Activated CD4-positive, alpha-beta T cell treated with anti-CD3 and anti-CD28 coated beads, Interleukin-10, Interleukin-2, amounts not matched to agents 100 ng/mL and 50 ng/mL, durations not matched to agents 16 hours and 8 hours (primary cell): ENCODE results near the gene PRKN.

Experiments used
- DNase-seq: peaks from one replicate; pipeline ENCODE4 v3.0.0-alpha.2; 2020

Gene PRKN

GRCh38 chr6:161549977-161550655 lies 1177.5 kb downstream of the PRKN start:
- no peak for DNase-seq

- no peak for DNase-seq
Observed at GRCh38 chr6:161548713-161549296, 1178.8 kb downstream of the PRKN start.

- no peak for DNase-seq
Observed at GRCh38 chr6:161547617-161548016, 1179.9 kb downstream of the PRKN start.

- DNase-seq: no peak
Observed at GRCh38 chr6:161546632-161547031, 1180.9 kb downstream of the PRKN start.

- DNase-seq: no peak
Observed at GRCh38 chr6:161545741-161546140, 1181.8 kb downstream of the PRKN start.

GRCh38 chr6:161544801-161545480 lies 1182.6 kb downstream of the PRKN start:
- DNase-seq: no peak

GRCh38 chr6:161543684-161544309 lies 1183.8 kb downstream of the PRKN start:
- DNase-seq: no peak

- DNase-seq: no peak
Observed at GRCh38 chr6:161542346-161542980, 1185.1 kb downstream of the PRKN start.

- DNase-seq: no peak
Observed at GRCh38 chr6:161540532-161540931, 1187.0 kb downstream of the PRKN start.

- DNase-seq: no peak
Observed at GRCh38 chr6:161536224-161536630, 1191.3 kb downstream of the PRKN start.

- DNase-seq: no peak
Observed at GRCh38 chr6:161534264-161534873, 1193.2 kb downstream of the PRKN start.

- no peak for DNase-seq
Observed at GRCh38 chr6:161533266-161533665, 1194.3 kb downstream of the PRKN start.

GRCh38 chr6:161532536-161532935 lies 1195.0 kb downstream of the PRKN start:
- DNase-seq: no peak

GRCh38 chr6:161526794-161527193 lies 1200.8 kb downstream of the PRKN start:
- DNase-seq: no peak

GRCh38 chr6:161523362-161523761 lies 1204.2 kb downstream of the PRKN start:
- DNase-seq: no peak

GRCh38 chr6:161522276-161522675 lies 1205.3 kb downstream of the PRKN start:
- DNase-seq: no peak

GRCh38 chr6:161511447-161512095 lies 1216.0 kb downstream of the PRKN start:
- DNase-seq: no peak

GRCh38 chr6:161508341-161508740 lies 1219.2 kb downstream of the PRKN start:
- DNase-seq: no peak

GRCh38 chr6:161507375-161507774 lies 1220.2 kb downstream of the PRKN start:
- no peak for DNase-seq

GRCh38 chr6:161503570-161503969 lies 1224.0 kb downstream of the PRKN start:
- no peak for DNase-seq

- no peak for DNase-seq
Observed at GRCh38 chr6:161498881-161499280, 1228.7 kb downstream of the PRKN start.

GRCh38 chr6:161498359-161498758 lies 1229.2 kb downstream of the PRKN start:
- no peak for DNase-seq
